ENCODE results near the gene ELMO3.

Gene ELMO3

DNA sequence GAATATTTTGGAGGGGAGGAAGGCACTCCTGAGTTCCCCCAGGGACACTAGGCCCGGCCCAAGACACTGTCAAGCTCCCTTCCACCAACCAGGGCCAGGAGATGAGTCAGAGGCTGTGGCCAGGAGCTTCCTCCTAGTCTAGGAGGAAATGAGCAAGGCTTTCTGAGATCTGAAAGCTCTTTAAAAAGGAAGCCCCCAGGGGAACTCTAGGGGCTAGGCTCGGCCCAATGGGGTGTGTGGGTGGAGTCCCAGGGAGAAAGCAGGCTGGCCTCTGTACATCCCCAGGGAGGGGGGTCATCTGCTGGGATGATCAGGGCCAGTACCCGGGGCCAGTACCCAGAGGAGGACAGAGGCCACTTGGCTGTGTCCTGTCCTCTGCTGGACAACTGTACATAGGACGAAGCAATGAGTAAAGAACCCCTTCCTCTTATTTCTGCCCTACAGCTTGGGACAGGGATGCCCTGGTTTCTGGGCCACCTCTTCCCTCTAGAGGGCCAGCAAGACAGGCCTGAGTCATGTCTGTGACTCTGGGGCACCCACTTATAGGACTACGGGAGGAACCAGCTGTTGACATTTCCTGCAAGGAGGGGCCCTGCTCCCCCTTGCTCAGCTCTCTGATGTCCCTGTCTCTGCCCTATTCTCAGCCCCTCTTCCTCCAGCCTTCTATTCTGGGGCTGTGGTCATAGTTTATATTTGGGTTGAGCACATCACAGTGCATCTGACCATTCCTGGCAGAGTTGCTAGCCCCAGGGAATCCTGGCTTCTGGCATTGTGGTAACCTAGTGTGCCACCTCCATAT is 45.7 kb downstream of the ELMO3 start:
- DNase-seq = peak; percentile 88

DNA sequence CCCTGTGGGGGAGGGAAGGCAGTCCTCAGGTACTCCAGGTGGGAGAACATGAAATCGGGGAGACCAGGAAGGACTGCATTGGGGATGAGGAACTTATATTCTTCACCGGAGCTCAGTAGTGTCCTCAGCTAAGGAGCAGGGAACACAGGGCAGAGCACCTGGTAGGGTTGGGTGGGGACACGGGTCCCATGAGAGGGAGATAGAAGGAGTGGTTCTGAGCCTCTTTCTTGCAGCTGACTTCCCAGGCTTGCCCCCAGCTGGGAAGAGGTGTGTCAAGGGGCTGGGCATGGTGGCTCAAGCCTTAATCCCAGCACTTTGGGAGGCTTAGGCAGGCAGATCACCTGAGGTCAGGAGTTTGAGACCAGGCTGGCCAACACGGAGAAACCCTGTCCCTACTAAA is 46.3 kb downstream of the ELMO3 start:
- DNase-seq = no peak

DNA sequence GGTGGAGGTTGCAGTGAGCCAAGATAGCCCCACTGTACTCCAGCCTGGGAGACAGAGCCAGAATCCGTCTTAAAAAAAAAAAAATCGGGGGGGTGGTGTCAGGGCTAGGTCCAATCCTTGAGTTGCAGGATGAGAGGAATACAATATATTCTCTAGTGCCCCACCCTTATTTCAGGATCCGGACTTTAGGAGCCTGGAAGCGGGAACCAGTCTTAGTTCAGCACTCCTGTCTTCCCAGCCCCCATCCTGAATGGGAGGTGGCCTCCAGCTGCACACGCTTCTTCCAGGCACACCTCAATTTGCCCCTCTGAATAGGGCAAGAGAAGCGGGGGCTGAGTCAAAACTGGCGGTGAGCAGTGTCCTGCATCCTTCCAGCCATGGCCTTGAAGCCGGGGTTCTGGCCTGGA is 46.7 kb downstream of the ELMO3 start:
- DNase-seq = no peak

GRCh38 chr16:67246081-67246755 is 47.3 kb downstream of the ELMO3 start:
- DNase-seq = peak; percentile 51

GRCh38 chr16:67246756-67247191 is 47.8 kb downstream of the ELMO3 start:
- DNase-seq = no peak

GRCh38 chr16:67247192-67248072 is 48.5 kb downstream of the ELMO3 start, which contains the start of gene FHOD1:
Gene FHOD1, minus strand, starts transcription at chr16:67247481. Its CDS starts 71 bp downstream, at chr16:67247410.
- DNase-seq = peak; percentile 96

DNA sequence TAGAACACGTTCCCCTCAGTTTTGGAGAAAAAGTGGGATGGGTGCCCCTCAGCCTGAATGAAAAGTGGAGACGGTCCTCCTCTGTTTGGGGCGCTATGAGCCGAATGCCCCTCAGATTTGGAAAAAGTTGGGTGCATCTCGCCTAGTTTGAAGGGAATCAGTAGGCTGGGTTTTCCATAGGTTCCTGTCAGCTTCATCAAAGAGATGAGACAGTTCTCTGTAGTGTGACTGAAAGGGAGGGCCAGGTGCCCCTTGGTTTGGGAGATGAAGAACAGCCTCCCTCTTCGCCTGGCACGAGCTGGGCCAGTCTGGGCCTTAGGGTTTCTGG is 49.1 kb downstream of the ELMO3 start:
- no peak for DNase-seq

- DNase-seq = no peak
These were observed 49.7 kb downstream of the ELMO3 start, which contains the start of gene SLC9A5 for GRCh38 chr16:67248401-67249177. Gene SLC9A5, plus strand, starts transcription at chr16:67248979. Its CDS starts 36 bp downstream, at chr16:67249015.

DNA sequence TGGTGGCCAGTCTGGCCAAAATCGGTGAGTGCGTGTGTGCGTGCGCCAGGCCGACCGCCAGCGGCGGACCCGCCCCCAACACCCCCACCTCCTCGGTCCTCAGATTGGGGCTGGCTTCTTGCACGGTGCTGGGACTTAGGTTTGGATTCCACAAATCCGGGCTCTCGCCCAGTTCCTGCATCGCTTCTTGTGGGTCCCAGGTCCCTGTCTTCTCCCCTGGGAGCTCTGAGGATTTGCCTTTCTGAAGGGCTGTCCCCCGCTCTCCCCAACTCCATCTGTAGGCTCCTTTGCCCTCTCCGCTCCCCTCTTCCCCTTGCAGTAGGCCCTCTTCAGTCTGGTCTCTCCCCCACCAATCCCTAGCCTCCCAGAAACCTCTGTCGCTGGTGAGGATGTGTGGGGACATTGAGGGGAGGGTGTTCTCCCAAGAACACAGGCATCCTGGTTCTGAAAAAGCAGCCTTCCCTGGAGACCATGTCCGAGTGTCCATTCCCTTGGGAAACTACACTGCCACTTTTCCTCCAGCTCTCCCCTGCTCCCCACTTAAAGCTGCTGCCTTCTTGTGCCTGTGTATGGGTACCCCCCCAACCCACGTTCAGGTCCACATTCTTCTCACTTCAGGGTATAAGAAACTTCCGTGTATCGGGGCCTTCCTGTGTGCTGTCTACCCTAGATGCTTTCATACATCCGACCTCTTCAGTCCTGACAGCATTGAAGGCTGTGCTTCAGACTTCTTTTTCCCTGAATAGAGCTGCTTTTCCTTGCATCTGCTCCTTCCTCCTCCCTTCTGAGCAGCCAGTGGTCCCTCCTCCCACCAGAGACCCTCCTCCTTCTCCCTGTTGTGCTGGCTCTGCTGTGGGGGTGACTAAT is 50.5 kb downstream of the ELMO3 start:
- no peak for DNase-seq

DNA sequence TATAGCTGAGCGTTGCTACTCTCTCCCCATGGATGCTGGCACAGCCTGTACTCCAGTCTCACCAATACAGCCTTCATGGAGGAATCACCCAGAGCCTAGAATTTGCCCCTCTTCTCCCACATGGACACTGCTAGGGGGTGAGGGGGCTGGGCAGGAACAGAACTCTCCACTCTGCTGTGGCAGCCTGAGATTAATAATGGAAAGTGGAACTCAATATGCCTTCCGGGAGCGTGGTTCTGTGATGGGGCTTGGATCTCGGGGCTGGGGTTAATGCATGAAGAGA is 51.1 kb downstream of the ELMO3 start:
- no peak for DNase-seq

DNA sequence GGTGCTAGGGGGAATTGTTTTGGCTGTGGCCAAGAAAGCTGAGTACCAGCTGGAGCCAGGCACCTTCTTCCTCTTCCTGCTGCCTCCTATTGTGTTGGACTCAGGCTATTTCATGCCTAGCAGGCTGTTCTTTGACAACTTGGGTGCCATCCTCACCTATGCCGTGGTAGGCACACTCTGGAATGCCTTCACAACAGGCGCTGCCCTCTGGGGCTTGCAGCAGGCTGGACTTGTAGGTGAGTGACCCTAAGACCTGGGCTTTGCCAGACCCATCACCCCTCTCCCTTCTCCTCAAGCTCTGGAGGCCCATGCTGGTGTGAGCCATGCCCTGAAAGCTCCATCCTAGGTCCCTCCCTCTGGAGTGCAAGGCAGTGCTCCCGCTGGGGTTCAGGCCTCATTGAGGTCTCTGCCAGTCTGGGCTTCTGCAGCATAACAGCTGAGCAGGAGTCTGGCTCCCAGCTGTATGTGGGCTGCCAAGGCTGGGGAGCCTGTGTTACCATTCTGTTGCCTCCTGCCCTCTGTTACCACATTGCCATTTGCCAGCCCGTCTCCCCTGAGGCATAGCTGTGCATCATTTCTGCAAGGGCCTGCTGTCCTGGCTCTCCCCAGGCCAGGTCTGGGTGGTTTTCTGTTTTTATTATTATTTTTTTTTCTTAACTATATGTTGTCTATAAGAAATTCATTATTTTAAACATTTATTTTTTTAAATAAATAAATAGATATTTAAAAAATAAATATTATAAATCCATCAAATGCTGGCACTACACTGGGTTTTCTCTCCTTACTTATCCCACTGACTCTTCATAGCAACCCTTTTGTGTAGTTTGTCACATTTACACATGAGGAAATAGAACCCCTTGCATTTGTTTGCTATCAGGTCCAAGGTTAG is 53.9 kb downstream of the ELMO3 start:
- no peak for DNase-seq

Data from CD4-positive, alpha-beta T cell treated with Interleukin-15 for 1 hour (primary cell).